A549 treated with AZD9567 at 1 μM for 4 hours (cell line): ENCODE data around the gene KRTAP9-8. TPM values are rescaled to one million over a fixed set of nuclear protein-coding genes. Genes with fewer than 3 reads are reported as not detected.

Experiments used
- total RNA-seq: library from RNA; stranded (reverse); fragments of 200-300 nt; extraction: Qiagen RNA extraction; gene quantifications from 5 replicates; pipeline ENCODE4 v1.2.3, GENCODE V29; 2022; ENCODE audit not compliant: insufficient read depth

KRTAP9-8 gene, protein sequence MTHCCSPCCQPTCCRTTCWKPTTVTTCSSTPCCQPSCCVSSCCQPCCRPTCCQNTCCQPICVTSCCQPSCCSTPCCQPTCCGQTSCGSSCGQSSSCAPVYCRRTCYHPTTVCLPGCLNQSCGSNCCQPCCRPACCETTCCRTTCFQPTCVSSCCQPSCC
- not detected in 5 replicates for total RNA-seq

GRCh38 chr17:41237949-41238437, at the start of gene KRTAP9-8:
TSS of gene KRTAP9-8 (plus strand) at chr17:41237999. CDS start at chr17:41238052, 53 bp downstream.

GRCh38 chr17:41189837-41190318, 47.9 kb upstream of the KRTAP9-8 start, which contains the start of gene KRTAP9-1:
TSS of gene KRTAP9-1 (plus strand) at chr17:41189887. CDS start at chr17:41189887, 0 bp downstream.

DNA sequence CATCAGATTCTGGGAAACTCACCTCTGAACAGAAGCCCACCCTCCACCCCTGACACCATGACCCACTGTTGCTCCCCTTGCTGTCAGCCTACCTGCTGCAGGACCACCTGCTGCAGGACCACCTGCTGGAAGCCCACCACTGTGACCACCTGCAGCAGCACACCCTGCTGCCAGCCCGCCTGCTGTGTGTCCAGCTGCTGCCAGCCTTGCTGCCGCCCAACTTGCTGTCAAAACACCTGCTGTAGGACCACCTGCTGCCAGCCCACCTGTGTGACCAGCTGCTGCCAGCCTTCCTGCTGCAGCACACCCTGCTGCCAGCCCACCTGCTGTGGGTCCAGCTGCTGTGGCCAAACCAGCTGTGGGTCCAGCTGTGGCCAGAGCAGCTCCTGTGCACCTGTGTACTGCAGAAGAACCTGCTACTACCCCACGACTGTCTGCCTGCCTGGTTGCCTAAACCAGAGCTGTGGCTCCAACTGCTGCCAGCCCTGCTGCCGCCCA, 11.2 kb upstream of the KRTAP9-8 start, which contains the start of gene KRTAP9-2:
Gene KRTAP9-2 (plus strand): TSS at position 51 of the 498 bp plus-strand sequence. CDS start 7 bp downstream, at position 58.

GRCh38 chr17:41232399-41233105, 5.2 kb upstream of the KRTAP9-8 start, which contains the start of gene KRTAP9-3:
TSS of gene KRTAP9-3 (plus strand) at chr17:41232449. CDS start at chr17:41232502, 53 bp downstream.

DNA sequence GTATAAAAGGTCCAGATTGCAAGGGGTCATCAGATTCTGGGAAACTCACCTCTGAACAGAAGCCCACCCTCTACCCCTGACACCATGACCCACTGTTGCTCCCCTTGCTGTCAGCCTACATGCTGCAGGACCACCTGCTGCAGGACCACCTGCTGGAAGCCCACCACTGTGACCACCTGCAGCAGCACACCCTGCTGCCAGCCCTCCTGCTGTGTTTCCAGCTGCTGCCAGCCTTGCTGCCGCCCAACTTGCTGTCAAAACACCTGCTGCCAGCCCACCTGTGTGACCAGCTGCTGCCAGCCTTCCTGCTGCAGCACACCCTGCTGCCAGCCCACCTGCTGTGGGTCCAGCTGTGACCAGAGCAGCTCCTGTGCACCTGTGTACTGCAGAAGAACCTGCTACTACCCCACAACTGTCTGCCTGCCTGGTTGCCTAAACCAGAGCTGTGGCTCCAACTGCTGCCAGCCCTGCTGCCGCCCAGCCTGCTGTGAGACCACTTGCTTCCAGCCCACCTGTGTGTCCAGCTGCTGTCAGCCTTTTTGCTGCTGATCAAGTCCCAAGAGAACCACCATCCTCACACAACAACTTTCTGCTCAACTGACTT, 11.9 kb downstream of the KRTAP9-8 start, which contains the start of gene KRTAP9-4:
Gene KRTAP9-4 (plus strand): TSS at position 51 of the 604 bp plus-strand sequence. CDS start 34 bp downstream, at position 85.

DNA sequence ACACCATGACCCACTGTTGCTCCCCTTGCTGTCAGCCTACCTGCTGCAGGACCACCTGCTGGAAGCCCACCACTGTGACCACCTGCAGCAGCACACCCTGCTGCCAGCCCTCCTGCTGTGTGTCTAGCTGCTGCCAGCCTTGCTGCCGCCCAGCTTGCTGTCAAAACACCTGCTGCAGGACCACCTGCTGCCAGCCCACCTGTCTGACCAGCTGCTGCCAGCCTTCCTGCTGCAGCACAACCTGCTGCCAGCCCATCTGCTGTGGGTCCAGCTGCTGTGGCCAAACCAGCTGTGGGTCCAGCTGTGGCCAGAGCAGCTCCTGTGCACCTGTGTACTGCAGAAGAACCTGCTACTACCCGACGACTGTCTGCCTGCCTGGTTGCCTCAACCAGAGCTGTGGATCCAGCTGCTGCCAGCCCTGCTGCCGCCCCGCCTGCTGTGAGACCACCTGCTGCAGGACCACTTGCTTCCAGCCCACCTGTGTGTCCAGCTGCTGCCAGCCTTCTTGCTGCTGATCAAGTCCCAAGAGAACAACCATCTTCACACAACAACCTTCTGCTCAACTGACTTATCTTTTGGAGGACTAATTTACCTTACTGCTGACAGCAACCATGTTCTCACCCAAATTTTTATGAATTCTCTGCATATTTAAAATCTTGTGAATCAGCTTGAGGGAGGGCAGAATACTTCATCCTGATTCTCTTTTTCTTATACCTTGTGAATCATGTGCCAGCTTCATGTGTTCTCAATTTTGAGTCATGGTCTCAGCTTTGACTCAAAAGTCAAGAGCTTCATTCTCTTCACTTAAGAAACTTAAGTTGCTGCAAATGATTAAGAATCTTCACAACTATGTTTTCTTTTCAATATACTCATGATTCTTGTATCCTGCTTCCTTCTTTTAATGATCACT, 17.8 kb downstream of the KRTAP9-8 start, which contains the start of gene KRTAP9-9:
Gene KRTAP9-9 (plus strand): TSS at position 4 of the 910 bp plus-strand sequence.

DNA sequence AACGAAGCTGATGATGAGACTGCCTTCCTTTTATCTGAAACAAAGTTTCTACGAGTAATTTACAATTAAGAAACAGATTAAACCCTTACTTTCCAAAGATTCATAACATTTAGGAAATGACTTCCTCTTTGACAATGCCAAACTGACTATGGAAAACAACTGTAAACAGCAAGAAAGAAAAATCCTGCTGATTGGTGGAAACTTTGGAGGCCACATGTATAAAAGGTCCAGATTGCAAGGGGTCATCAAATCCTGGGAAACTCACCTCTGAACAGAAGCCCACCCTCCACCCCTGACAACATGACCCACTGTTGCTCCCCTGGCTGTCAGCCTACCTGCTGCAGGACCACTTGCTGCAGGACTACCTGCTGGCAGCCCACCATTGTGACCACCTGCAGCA, 27.3 kb downstream of the KRTAP9-8 start, which contains the start of gene KRTAP9-6:
Gene KRTAP9-6 (plus strand): TSS at position 301 of the 400 bp plus-strand sequence. CDS start 0 bp downstream, at position 301.

DNA sequence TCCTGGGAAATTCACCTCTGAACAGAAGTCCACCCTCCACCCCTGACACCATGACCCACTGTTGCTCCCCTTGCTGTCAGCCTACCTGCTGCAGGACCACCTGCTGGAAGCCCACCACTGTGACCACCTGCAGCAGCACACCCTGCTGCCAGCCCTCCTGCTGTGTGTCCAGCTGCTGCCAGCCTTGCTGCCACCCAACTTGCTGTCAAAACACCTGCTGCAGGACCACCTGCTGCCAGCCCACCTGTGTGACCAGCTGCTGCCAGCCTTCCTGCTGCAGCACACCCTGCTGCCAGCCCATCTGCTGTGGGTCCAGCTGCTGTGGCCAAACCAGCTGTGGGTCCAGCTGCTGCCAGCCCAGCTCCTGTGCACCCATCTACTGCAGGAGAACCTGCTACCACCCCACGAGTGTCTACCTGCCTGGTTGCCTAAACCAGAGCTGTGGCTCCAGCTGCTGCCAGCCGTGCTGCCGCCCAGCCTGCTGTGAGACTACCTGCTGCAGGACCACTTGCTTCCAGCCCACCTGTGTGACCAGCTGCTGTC, 37.9 kb downstream of the KRTAP9-8 start, which contains the start of gene KRTAP9-7:
Gene KRTAP9-7 (plus strand): TSS at position 51 of the 543 bp plus-strand sequence. CDS start 0 bp downstream, at position 51.

Other genes starting within 250 kb of the KRTAP9-8 start
- gene KRTAP3-3, start 243.8 kb upstream of the KRTAP9-8 start, total RNA-seq = not detected in 5 replicates
- 0.16 to 3.6 TPM (median 0.25 TPM) in 5 replicates for gene KRTAP3-2, start 238.1 kb upstream of the KRTAP9-8 start, total RNA-seq
- not detected in 5 replicates for gene KRTAP3-1, start 228.9 kb upstream of the KRTAP9-8 start, total RNA-seq
- not detected in 5 replicates for gene KRTAP1-5, start 210.8 kb upstream of the KRTAP9-8 start, total RNA-seq
- not detected in 5 replicates for gene KRTAP1-4, start 207.8 kb upstream of the KRTAP9-8 start, total RNA-seq
- not detected in 5 replicates for gene KRTAP1-3, start 203.1 kb upstream of the KRTAP9-8 start, total RNA-seq
- gene KRTAP1-1, start 196.5 kb upstream of the KRTAP9-8 start, total RNA-seq = not detected in 5 replicates
- not detected in 5 replicates for gene KRTAP2-1, start 190.7 kb upstream of the KRTAP9-8 start, total RNA-seq
- not detected in 5 replicates for gene KRTAP2-2, start 182.8 kb upstream of the KRTAP9-8 start, total RNA-seq
- gene KRTAP2-3, start 177.9 kb upstream of the KRTAP9-8 start, total RNA-seq = 0.09 to 0.19 TPM (median 0.17 TPM) in 4 of 5 replicates, not detected in the other
- not detected in 5 replicates for gene KRTAP2-4, start 172.1 kb upstream of the KRTAP9-8 start, total RNA-seq
- not detected in 5 replicates for gene KRTAP4-7, start 153.8 kb upstream of the KRTAP9-8 start, total RNA-seq
- not detected in 5 replicates for gene KRTAP4-8, start 139.9 kb upstream of the KRTAP9-8 start, total RNA-seq
- gene KRTAP4-16, start 135.8 kb upstream of the KRTAP9-8 start, total RNA-seq = not detected in 5 replicates
- not detected in 5 replicates for gene KRTAP4-9, start 132.6 kb upstream of the KRTAP9-8 start, total RNA-seq
- gene KRTAP4-11, start 119.6 kb upstream of the KRTAP9-8 start, total RNA-seq = not detected in 5 replicates
- gene KRTAP4-12, start 113.8 kb upstream of the KRTAP9-8 start, total RNA-seq = not detected in 5 replicates
- gene KRTAP4-6, start 97.5 kb upstream of the KRTAP9-8 start, total RNA-seq = not detected in 5 replicates
- not detected in 5 replicates for gene KRTAP4-5, start 88.2 kb upstream of the KRTAP9-8 start, total RNA-seq
- 0.07 TPM in 1 of 5 replicates, not detected in the others for gene KRTAP4-4, start 77.3 kb upstream of the KRTAP9-8 start, total RNA-seq
- gene KRTAP4-3, start 69.8 kb upstream of the KRTAP9-8 start, total RNA-seq = not detected in 5 replicates
- gene KRTAP4-2, start 59.8 kb upstream of the KRTAP9-8 start, total RNA-seq = not detected in 5 replicates
- not detected in 5 replicates for gene KRTAP4-1, start 53.1 kb upstream of the KRTAP9-8 start, total RNA-seq
- not detected in 5 replicates for gene KRTAP9-1, start 48.1 kb upstream of the KRTAP9-8 start, total RNA-seq
- not detected in 5 replicates for gene KRTAP9-2, start 11.4 kb upstream of the KRTAP9-8 start, total RNA-seq
- not detected in 5 replicates for gene KRTAP9-3, start 5.5 kb upstream of the KRTAP9-8 start, total RNA-seq
- gene KRTAP9-4, start 11.7 kb downstream of the KRTAP9-8 start, total RNA-seq = not detected in 5 replicates
- gene KRTAP9-9, start 17.4 kb downstream of the KRTAP9-8 start, total RNA-seq = not detected in 5 replicates
- gene KRTAP9-6, start 27.4 kb downstream of the KRTAP9-8 start, total RNA-seq = not detected in 5 replicates
- not detected in 5 replicates for gene KRTAP9-7, start 37.7 kb downstream of the KRTAP9-8 start, total RNA-seq
- not detected in 5 replicates for gene KRTAP29-1, start 64.9 kb downstream of the KRTAP9-8 start, total RNA-seq
- not detected in 5 replicates for gene KRTAP16-1, start 71.3 kb downstream of the KRTAP9-8 start, total RNA-seq
- gene KRTAP17-1, start 77.7 kb downstream of the KRTAP9-8 start, total RNA-seq = not detected in 5 replicates
- gene KRT33A, start 112.8 kb downstream of the KRTAP9-8 start, total RNA-seq = not detected in 5 replicates
- gene KRT33B, start 131.8 kb downstream of the KRTAP9-8 start, total RNA-seq = not detected in 5 replicates
- gene KRT34, start 144.3 kb downstream of the KRTAP9-8 start, total RNA-seq = 0.21 to 1.2 TPM (median 0.29 TPM) in 5 replicates
- gene KRT31, start 159.6 kb downstream of the KRTAP9-8 start, total RNA-seq = not detected in 5 replicates
- gene KRT37, start 186.6 kb downstream of the KRTAP9-8 start, total RNA-seq = not detected in 5 replicates
- not detected in 5 replicates for gene KRT38, start 203.0 kb downstream of the KRTAP9-8 start, total RNA-seq
- not detected in 5 replicates for gene KRT32, start 229.4 kb downstream of the KRTAP9-8 start, total RNA-seq
- gene KRT35, start 243.2 kb downstream of the KRTAP9-8 start, total RNA-seq = not detected in 5 replicates